Lower lobe of right lung (tissue), 2 donors: ENCODE data around the gene SLF2. TPM values are rescaled to one million over a fixed set of nuclear protein-coding genes. Genes with fewer than 3 reads are reported as not detected.

Source experiments
- ATAC-seq, 2 donors: fragments of 200-7000 bp; cut with Tn5 transposase; one replicate each; pipeline ENCODE4 v1.9.1; 2020 to 2022; ENCODE audit warnings: mild to moderate bottlenecking in 2 of 2, moderate library complexity in 2 of 2
- DNase-seq: peaks from one replicate; pipeline ENCODE4 v3.0.0-alpha.2; 2020
- H3K27ac ChIP-seq: fragments of 200-600 bp; one replicate; pipeline ENCODE4 v1.8.0; 2022
- H3K27me3 ChIP-seq: fragments of 200-600 bp; one replicate; pipeline ENCODE4 v1.8.0; 2022; ENCODE audit warnings: low read depth
- H3K36me3 ChIP-seq: fragments of 200-600 bp; one replicate; pipeline ENCODE4 v1.8.0; 2022; ENCODE audit warnings: mild to moderate bottlenecking
- H3K4me1 ChIP-seq: fragments of 200-600 bp; one replicate; pipeline ENCODE4 v1.8.0; 2022
- H3K4me3 ChIP-seq: fragments of 200-600 bp; one replicate; pipeline ENCODE4 v1.8.0; 2022; ENCODE audit warnings: mild to moderate bottlenecking
- H3K9me3 ChIP-seq: fragments of 200-600 bp; one replicate; pipeline ENCODE4 v1.8.0; 2022
- CTCF ChIP-seq: fragments of 200-600 bp; IDR thresholded peaks from one replicate; pipeline ENCODE4 v1.8.0; 2022; ENCODE audit warnings: antibody characterized with exemption, mild to moderate bottlenecking
- intact Hi-C: fragments of 100-400 bp; cut with DNase I; formaldehyde crosslinking; loops from one replicate; pipeline ENCODE4 v1.11.0; 2022
- long read RNA-seq: library from polyadenylated mRNA; unstranded; transcript quantifications from one replicate; pipeline ENCODE4 v2.0.0, GENCODE V29; 2021
- total RNA-seq: library from RNA; stranded (reverse); fragmentation: NEBNext Ultra II Directional; extraction: Animal tissue kit (Norgen Biotek cat#: 25700); gene quantifications from one replicate; pipeline ENCODE4 v1.2.1, GENCODE V29; 2021
- donor health status: DM: no; HTN: yes; CAD: no; lungs with severe emphysema.

SLF2 gene
- 34.4 TPM for total RNA-seq
- long read RNA-seq, full-length matches to known transcripts, result 6 of 16 reads
- long read RNA-seq, partial matches to known transcripts, result 5 of 16 reads
- long read RNA-seq, other reads (novel, unspliced or antisense), result 5 of 16 reads

GRCh38 chr10:100912605-100913469, at the start of gene SLF2:
SLF2 (plus strand) TSS chr10:100912963; CDS start chr10:100913111, 148 bp downstream.
- TF ChIP-seq CTCF, result no peak
- intact Hi-C loops, result no loop called here
- peaks cover 27% of the 10 kb centered on the region for H3K36me3 ChIP-seq
- ATAC-seq (peak; percentile 99), DNase-seq (peak; percentile 97)
- peak within 1 kb of the TSS; percentile 95 for H3K27ac ChIP-seq
- no peaks in the 10 kb centered on the region for H3K9me3 ChIP-seq
- peaks cover 32% of the 10 kb centered on the region for H3K4me1 ChIP-seq
- H3K4me3 ChIP-seq, result peak within 1 kb of the TSS; percentile 99
- H3K27me3 ChIP-seq, result no peaks in the 10 kb centered on the region

GRCh38 chr10:100863433-100863832, 49.3 kb upstream of the SLF2 start:
- TF ChIP-seq CTCF, result no peak
- H3K4me3 ChIP-seq, result no peak overlapping the region
- no peaks in the 10 kb centered on the region for H3K36me3 ChIP-seq
- no peak overlapping the region for H3K27ac ChIP-seq
- DNase-seq, result no peak
- H3K9me3 ChIP-seq, result no peaks in the 10 kb centered on the region
- H3K27me3 ChIP-seq, result peaks cover 66% of the 10 kb centered on the region
- no peak for ATAC-seq
- intact Hi-C loops, result no loop called here
- H3K4me1 ChIP-seq, result no peaks in the 10 kb centered on the region

GRCh38 chr10:100864036-100864885, 48.5 kb upstream of the SLF2 start:
- no peaks in the 10 kb centered on the region for H3K4me1 ChIP-seq
- peaks cover 58% of the 10 kb centered on the region for H3K27me3 ChIP-seq
- intact Hi-C loops, result no loop called here
- no peak for TF ChIP-seq CTCF
- no peak for DNase-seq
- no peak overlapping the region for H3K27ac ChIP-seq
- H3K36me3 ChIP-seq, result no peaks in the 10 kb centered on the region
- H3K9me3 ChIP-seq, result no peaks in the 10 kb centered on the region
- ATAC-seq, result no peak
- no peak overlapping the region for H3K4me3 ChIP-seq

GRCh38 chr10:100864978-100865377, 47.8 kb upstream of the SLF2 start:
- H3K9me3 ChIP-seq, result no peaks in the 10 kb centered on the region
- TF ChIP-seq CTCF, result no peak
- DNase-seq (no peak), ATAC-seq (no peak)
- no peaks in the 10 kb centered on the region for H3K4me1 ChIP-seq
- no peaks in the 10 kb centered on the region for H3K36me3 ChIP-seq
- peaks cover 54% of the 10 kb centered on the region for H3K27me3 ChIP-seq
- no peak overlapping the region for H3K4me3 ChIP-seq
- intact Hi-C loops, result no loop called here
- H3K27ac ChIP-seq, result no peak overlapping the region

- no peak for DNase-seq
- Histone ChIP-seq H3K27me3 (peaks cover 50% of the 10 kb centered on the region), H3K36me3 (no peaks in the 10 kb centered on the region), H3K9me3 (no peaks in the 10 kb centered on the region), H3K4me3 (no peak overlapping the region), H3K27ac (no peak overlapping the region), H3K4me1 (no peaks in the 10 kb centered on the region)
- intact Hi-C loops, result no loop called here
- TF ChIP-seq CTCF, result no peak
- ATAC-seq, result no peak
These were observed 46.8 kb upstream of the SLF2 start for GRCh38 chr10:100866010-100866409.
